22Rv1 (cell line): ENCODE data around the gene CLIP4.

ENCODE experiments used
- CTCF ChIP-seq: fragments of 450-650 bp; IDR thresholded peaks from 2 replicates; pipeline ENCODE4 v1.5.1; 2017; ENCODE audit warnings: mild to moderate bottlenecking
- ZFX ChIP-seq: fragments of 450-650 bp; IDR thresholded peaks from 2 replicates; pipeline ENCODE4 v1.6.1; 2017; ENCODE audit warnings: antibody characterized with exemption, borderline replicate concordance

- TF ChIP-seq CTCF (no peak), ZFX (no peak)
Observed at GRCh38 chr2:29218550-29219125, 103.4 kb downstream of the CLIP4 start.
